Stimulated activated CD8-positive, alpha-beta memory T cell treated with anti-CD3 and anti-CD28 coated beads, Interleukin-2, amount 100 ng/mL, for 1 hour (primary cell): ENCODE data around the gene TNFRSF4.
"Not testable (repeated sequence)": the region's sequence is repeated elsewhere in the genome, so short reads cannot be mapped to it uniquely, and the experiment has no call there.

Experiments
- DNase-seq, 2 donors: peaks; one replicate each; pipeline ENCODE4 v3.0.0-alpha.2; 2020; ENCODE audit warnings: low read depth in 2 of 2

The TNFRSF4 gene

DNA sequence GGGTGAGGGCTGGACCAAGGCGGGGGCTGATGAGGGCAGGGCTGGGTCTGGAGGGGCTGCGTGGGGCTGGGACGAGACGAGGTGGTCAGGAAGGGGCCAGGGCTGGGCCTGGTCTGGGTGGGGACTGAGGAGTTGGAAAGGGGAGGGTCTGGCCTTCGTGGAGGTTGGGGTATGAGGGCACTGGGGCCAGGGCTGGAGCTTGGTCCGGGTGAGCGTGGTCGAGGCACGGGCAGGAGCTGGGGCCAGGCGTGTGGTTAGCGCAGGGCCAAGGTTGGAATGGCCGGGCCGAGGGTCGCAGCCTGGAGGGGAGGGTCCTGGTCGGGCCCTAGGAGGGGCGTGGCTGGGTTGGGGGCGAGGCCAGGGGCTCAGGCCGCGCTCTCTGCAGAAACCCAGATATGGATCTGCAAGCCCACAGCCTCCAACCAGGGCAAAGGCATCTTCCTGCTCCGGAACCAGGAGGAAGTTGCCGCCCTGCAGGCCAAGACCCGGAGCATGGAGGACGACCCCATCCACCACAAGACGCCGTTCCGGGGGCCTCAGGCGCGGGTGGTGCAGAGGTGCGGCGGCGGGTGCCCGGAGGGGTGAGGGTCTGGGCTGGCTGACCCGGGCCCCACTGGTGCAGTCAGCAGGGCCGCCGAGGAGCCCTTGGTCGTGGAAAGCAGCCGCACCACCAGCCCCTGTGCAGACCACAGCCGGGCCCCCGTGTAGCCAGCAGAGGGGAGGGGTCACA is 31.3 kb downstream of the TNFRSF4 start:
- DNase-seq = no peak

DNA sequence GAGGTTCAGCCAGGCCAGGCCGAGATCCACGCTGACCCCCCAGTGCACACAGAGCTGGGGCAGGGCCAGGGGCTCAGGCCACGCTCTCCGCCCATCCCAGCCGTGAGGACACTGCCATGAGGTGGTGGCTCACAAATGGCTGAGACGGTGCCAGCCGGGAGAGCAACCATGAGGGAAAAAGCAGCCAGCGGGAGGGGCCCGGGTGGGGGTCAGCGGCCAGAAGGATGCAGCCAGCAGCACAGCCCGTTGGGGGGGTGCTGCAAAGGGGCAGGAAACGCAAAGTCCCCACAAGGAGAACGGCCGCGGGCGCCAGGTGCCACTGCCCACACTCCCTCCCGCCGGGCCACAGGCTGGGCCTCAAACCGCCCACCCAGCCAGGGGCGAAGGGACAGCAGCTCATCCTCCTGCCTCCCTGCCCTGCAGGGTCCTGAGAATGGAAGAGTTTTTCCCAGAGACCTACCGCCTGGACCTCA is 32.0 kb downstream of the TNFRSF4 start:
- DNase-seq = no peak

DNA sequence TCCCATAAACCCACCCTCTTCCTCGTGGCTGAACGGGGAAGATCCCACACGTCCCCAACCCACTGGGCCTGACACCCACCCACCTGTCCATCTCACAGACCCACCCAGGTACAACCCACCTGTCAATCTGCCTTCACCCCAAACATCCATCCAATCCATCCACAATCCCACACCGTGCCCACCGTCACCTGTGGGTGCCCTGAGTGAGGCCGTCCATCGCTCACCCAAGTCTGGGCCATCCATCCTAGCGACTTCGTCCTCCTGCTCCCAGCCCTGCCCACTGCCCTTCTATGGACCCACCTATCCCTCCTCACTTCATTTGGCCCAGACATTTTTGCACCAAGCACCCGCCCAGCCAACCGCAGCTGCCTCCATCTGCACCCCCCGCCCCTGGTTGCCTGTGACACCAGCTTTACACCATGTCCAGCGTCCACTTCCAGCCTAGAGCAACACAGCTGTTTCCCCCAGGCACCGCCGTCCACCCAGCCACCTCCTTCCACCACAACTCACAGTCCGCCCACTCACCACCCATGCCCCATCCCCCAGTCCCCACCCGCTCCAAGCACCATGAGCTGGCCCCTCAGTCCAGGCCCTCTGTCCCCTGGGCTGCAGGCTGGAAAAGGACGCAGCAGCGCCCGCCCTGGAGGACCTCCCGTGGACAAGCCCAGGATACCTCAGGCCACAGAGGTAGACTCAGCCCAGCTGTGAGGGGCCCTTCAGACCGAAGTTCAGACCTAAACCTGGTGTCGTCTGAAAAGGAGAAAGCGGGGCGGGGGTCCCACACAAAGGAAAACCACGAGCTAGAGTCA is 32.6 kb downstream of the TNFRSF4 start:
- DNase-seq = no peak

DNA sequence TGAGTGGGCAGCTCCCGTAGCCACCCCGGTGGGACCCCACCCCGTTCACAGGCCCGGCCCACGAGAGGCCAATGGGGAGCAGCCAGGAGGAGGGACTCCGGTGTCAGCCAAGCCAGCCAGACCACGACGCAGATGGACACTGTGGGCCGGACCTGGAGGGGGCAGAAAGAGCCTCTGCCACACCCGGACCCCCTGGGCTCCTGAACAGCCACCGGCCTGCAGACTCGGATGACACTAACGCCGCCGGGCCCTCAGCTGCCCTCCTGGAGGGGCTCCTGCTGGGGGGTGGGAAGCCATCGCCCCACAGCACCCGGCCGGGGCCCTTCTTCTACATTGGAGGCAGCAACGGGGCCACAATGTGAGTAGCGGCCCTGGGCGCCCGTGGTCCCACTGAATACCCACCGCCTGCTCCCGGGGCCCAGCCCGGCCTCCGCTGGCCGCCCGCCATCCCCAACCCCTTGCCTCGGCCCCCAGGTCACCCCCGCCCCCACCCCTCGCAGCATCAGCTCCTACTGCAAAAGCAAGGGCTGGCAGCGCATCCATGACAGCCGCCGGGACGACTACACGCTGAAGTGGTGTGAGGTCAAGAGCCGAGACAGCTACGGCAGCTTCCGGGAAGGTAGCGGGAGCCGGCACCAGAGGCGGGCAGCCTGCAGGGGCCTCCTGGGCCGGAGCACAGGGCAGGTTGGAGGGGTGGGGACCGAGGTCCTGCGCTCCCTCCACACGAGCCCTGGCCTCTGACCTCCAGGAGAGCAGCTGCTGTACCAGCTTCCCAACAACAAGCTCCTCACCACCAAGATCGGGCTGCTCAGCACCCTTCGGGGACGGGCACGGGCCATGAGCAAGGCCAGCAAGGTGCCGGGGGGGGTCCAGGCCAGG is 33.7 kb downstream of the TNFRSF4 start:
- no peak for DNase-seq

DNA sequence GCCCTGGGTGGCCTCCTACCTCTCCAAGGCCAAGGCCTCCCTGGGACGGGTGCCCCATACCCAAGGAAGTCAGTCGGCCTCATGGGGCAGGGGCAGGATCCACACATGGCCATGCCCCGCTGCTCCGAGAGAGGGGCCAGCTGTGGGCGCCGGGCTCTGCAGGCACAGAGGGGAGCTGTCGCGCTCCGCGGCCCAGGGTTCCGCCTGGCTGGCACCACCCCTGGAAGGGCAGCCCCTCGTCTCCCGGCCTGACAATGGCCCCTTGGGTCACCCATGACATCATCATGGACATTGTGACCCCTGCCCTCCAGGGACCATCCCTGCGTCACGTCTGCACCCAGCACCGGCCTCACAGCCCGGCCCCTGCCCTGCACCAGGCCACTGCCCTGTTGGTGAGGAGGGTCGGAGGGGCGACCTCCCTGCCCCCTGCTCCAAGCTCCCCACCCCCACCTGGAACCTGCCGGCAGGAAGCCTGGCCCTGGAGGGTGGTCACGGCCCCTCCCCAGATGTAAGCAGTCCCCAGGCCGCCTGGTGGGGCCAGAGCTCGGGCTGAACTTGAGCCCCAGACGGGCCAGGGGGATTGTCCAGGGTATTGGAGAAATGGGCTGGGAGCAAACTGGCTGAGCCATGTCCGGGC is 34.5 kb downstream of the TNFRSF4 start:
- no peak for DNase-seq

DNA sequence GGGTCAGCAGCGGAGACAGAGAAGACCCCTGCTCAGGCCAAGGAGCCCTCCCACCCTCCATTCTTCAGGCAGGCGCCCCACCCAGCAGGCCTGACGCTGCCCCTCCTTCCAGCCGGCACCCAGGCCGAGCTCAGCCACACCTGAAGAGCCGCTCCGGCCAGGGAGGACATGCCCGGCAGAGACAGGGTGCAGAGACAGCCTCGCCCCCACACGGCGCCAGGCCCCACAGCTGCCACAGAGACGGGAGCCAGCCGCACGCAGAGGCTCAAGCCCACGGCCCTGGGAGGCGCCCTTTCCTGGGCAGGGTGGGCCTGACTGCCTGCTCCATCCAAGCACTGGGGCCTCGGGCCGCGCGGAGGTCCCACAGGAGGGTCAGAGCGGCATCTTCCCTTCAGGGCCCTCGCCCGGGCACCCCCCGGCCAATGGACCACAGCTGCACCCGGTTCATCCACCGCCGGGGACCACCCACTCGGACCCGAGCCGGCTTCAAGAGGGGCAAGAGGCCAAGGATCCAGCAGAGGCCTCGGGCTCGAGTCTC is 35.1 kb downstream of the TNFRSF4 start:
- no peak for DNase-seq

DNA sequence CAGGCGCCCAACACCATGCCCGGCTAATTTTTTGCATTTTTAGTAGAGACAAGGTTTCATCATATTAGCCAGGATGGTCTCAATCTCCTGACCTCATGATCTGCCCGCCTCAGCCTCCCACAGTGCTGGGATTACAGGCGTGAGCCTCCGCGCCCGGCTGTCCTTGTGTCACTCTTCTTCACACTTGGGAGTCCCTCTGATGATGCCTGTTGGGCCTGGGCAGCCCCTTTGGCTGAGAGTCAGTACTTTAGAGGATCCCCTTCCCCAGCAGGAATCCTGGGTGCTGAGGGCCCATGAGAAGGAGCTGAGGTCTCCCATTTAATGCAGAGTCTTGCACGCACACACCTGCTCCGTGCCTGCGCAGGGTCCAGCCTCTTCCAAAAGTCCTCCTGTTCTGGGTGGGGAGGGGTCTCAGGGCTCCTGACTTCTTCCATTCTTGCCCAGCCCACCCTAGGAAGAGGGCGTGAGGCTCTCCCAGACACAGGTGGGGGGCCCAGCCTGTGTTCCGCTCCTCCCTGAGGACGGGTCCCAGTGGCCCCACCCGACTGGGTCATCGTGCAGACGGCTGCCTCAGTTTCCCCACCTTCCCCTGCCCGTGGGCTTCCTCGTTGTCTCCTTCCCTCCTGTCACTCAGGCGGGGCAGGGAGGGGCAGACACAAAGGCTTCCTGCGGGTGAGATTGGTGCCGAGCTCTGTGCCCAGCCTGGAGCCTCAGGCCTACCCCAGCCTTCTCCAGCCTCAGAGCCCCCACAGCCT is 36.3 kb downstream of the TNFRSF4 start:
- no peak for DNase-seq

DNA sequence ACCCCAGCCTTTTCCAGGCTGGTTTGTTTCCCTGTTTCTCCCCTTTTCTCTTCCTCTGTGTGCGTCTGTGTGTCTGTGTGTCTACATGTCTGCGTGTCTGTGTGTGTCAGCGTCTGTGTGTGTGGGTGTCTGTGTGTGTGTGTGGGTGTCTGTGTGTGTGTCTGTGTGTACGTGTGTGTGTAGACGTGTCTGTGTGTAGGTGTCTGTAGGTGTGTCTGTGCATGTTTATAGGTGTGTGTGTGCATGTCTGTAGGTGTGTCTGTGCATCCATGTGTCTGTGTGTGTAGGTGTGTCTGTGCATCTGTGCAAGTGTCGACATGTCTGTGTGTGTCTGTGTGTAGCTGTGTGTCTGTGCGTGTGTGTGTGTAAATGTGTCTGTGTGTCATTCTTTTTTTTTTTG is 37.0 kb downstream of the TNFRSF4 start:
- DNase-seq = no peak

DNA sequence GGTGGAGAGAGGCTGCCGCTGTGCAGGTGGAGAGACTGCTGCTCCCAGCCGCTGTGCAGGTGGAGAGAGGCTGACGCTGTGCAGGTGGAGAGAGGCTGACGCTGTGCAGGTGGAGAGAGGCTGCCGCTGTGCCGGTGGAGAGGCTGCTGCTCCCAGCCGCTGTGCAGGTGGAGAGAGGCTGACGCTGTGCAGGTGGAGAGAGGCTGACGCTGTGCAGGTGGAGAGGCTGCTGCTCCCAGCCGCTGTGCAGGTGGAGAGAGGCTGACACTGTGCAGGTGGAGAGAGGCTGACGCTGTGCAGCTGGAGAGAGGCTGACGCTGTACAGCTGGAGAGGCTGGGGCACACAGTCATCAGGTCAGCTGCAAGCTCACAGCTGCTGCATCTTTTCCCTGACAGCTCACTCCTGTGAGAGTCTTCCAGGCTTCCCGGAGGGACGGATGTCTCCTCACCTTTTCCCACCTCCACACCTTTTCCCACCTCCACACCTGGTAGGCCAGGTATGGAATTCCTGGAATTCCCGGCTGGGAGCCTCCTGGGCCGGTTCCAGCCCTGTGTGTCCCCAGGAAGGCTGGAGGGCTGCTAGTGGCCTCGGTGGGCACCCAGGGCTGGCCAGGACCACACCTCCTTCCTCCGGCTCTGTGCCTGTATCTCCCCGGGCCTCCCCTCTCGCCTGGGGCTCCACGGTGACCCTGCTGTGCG is 37.7 kb downstream of the TNFRSF4 start:
- not testable (repeated sequence) for DNase-seq

DNA sequence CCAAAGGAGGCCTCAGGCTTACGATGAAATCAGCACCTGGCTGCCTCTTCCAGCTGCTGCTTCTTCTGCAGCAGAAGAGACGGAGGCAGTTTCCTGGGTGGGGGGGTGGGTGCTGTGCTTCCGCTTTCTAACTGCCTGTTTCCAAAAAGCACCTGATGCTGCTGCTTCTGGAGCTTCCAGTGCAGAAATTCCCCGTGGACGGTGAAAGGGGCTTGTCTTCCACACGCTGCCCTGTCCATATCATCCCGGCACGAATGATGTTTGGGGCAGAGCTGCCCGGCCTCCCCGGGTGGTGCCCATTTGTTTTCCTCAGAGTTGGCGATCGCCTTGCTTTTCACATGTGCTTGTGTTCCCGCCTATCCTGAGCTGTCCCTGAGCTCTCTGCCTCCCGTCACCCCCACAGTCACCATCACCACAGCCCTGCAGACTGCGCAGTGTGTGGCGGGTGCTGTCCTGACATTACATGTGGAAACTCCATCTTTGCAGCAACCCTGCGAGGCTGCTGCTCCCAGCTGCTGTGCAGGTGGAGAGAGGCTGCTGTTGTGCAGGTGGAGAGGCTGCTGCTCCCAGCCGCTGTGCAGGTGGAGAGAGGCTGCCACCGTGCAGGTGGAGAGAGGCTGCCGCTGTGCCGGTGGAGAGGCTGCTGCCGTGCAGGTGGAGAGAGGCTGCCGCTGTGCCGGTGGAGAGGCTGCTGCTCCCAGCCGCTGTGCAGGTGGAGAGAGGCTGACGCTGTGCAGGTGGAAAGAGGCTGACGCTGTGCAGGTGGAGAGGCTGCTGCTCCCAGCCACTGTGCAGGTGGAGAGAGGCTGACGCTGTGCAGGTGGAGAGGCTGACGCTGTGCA is 38.5 kb downstream of the TNFRSF4 start:
- DNase-seq = no peak

DNA sequence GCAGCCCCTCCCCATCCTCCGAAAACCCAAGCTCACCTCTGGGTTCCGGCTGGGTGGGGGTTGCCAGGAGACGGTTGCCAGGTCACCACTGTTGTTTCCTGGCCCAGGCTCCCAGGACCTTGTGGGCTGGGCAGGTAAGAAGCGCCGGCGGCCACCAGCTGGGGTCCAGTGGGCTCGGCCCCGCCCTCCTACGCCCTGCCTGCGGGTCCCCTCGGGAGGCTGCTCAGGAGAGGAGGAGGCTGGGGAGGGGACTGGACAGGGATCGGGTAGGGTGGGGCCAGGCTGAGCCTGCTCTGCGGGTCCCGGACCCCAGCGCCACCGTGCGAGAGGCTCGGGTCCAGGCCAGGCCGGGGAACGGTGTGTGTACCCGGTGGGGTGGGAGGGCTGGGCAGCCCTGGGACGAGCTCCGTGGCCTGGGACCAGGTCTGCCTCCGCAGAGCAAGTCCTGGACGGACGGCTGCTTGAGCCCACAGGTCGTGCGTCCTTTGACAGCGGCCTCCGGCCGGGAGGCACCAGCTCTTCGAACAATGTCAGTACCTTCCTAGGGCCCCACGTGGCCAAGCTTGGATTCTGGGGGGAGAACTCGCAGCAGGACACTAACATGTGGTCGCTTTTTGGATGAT is 40.0 kb downstream of the TNFRSF4 start, which contains the start of gene TTLL10:
Gene TTLL10 (plus strand): TSS at position 88 of the 623 bp plus-strand sequence. CDS start 5,336 bp downstream, outside the sequence.
- DNase-seq = peak in 1 of 2 donors; percentile 39

DNA sequence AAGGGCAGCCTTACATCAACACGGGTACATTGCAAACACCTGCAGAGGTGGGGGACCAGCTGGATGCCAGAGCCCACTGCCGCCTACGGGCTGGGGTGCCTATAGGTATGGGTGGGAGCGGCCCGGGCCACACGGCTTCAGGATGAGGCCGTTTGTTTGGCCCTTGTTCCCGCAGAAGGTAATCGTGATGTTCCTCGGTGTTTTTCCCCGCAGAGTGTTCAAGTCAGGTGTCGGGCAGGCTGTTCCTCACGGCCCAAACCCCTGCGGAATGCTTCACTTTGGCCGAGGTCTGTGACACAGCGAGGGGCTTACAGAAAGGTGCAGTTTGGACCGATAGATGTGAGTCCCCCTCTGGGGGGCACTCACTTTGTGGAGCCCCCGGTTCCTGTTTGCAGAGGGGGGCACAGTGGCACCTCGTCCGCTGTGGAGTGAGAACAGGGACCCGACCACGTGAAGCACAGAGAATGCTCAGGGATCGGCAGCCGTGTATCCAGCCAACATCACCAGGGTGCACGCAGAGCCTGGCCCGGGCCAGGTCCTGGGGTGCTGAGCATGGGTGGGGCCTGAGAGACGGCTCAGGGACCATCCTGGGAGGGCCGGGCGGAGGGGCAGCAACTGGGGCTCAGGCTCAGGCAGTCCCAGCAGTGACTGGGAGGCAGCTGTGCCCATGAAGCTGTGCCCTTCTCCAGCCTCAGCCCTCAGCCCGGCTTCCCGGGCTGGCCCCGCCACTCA is 40.7 kb downstream of the TNFRSF4 start:
- DNase-seq = no peak

DNA sequence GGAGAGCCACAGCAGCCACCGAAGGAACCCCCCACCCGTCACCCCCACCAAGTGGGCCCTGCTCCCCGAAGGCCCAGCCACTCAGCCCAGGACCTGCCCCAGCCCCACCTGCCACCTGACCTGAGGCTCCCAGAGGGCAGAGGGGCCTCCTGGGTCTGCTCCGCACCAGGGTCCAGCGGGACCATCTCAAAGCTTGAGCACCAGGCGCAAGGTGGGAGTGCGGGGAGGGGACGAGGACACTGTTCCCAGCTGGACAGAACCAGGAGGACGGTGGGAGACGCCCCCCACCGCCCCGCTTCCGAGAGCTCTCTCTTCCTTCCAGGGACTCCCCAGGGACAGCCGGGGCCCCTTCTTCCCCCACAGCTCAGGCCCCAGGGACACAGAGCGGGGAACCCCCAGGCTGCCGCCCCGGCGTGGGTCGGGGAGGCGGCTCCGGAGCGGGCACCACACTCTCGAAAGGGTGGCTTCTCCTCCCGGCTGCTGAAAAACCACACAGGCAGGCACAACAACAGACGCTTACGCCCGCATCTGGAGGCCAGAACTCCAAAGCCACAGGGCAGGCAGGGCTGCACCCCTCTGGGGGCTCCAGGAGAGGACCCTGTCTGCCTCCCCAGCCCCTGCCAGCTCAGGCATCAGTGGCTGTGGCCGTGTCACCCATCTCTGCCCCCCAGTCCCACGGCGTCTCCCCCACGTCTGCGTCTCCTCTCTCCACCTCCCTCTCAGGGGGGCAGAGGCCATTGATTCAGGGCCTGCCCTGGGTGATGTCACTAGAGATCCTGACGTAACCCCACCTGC is 42.2 kb downstream of the TNFRSF4 start:
- DNase-seq = no peak

DNA sequence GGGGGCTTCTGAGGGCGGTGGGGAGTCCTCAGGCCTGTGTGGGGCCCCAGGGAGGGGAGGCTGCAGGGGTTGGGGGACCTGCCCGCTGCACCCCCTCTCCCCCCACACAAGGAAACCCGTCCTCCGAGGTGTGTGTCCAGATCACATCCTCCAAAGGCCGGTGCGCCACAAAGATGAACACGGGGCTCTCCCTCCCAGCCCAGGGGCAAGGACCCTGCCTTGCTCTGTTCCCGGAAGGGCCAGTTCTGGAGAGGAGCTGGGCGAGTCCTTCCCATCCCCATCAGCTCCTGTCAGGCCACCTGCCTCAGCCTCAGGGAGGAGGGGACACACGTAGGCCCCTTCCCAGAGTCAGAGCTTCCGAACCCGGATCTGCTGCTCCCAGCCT is 42.8 kb downstream of the TNFRSF4 start:
- no peak for DNase-seq

DNA sequence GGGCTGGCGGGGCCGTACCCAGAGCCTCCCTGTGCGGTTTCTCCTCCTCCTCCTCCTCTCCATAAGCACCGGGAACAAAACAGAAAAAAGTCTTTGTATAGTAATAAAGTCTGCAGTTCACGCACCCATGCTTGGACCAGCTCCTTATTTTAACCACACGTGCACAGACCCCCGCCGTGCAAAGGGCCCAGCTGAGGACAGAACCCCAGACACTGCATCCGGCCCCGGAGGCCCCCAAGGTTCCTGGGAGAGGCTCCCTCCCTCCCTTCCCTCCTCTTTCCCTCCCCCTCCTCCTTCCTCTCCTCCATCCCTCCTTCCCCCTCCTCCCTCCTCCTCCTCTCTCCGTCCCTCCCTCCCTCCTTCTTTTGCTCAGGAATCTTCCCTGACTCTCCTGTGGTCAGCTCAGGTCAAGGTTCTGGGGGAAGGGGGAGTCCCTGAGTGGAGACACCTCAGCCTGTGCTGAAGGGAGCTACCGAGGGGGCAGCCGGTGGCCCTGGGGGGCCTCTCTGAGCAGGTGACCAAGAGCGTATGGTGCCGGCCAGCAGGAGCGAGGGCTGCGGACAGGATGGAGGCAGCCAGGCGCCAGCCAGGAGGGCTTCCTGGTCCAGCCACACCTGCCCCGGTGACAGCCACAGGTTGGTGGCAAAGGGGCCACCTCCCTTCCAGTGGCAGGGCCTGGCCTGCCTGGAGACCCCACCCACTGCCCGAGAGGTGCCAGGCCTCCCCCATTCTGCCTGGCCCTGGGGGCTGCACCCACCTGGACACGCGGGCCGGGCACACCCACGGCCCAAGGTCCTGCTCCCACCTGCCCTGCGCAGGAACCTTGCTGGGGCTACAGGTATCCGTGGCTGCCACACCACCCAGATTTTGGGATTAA is 43.5 kb downstream of the TNFRSF4 start:
- no peak for DNase-seq
